ENCODE results near the gene HGS.

Gene HGS

DNA sequence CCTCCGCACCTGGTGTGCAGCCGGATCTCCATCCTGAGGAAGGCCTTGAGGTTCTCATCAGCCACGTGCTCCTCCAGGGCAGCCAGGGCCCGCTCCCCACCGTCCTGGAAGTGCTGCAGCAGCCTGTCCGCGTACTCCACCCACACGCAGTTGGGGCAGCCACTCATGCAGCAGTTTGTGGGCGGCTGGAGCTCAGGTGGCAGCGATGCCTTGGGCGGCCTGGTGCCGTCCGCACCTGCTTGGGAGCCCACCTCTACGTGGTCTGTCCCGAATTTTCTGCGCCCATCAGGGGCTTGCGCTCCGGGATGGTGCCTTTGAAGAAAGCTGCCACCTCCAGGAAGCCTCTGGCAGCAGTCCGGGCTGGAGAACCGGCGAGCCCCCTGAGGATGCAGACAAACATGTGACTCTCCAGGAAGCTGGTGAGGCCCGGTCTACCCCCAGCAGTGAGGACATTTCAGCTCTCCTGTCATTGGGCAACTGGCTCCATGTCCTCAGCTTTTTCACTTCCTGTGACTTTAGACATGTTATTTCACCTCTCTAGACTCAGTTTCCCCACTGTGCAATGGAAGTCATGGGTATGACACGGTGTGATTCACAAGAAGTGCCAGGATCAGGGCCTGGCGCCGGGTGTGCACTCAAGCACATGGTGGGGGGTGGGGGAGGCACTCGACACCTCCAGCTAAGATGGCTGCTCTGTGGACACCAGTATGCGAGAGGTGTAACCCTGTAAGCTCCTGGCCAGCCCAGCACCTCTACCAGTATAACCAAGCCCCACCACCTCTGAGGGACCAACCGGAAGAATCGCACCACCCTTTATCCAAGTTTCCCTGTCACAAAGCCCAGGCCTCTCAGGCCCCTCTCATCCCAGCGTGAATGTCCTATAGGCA is 18.4 kb upstream of the HGS start:
- Histone ChIP-seq H2BK12ac (ENCODE audit: low read length) (no peak overlapping the region), H3K9me3 (ENCODE audit: insufficient read depth, low read depth, low read length) (no peaks in the 10 kb centered on the region), H4K91ac (ENCODE audit: low read depth, low read length) (peak overlapping the region; percentile 85), H3K9ac (ENCODE audit: low read length) (peak overlapping the region; percentile 67), H3K36me3 (ENCODE audit: control insufficient read depth in 1 of 2, insufficient read depth in 2 of 2, low read length in 2 of 2) (peaks cover 14 to 23% of the 10 kb centered on the region in 2 experiments), H2AK5ac (ENCODE audit: low read length) (peak overlapping the region; percentile 64), H3K79me1 (ENCODE audit: low read length) (peaks cover 11% of the 10 kb centered on the region), H2BK120ac (ENCODE audit: insufficient read depth, low read length, poor library complexity) (peak overlapping the region; percentile 82), H4K8ac (ENCODE audit: low read depth, low read length) (peak overlapping the region; percentile 95), H3K4ac (ENCODE audit: low read depth, low read length) (peak overlapping the region; percentile 56), H3K27me3 (ENCODE audit: insufficient read depth, low read length) (no peaks in the 10 kb centered on the region), H2BK5ac (ENCODE audit: low read depth, low read length, poor library complexity) (peak overlapping the region; percentile 86), H3K4me3 (ENCODE audit: low read depth, low read length) (peak overlapping the region; percentile 81), H3K23ac (ENCODE audit: low read length) (no peak overlapping the region), H3K18ac (ENCODE audit: low read length) (peak overlapping the region; percentile 83), H3K14ac (ENCODE audit: low read length) (peak overlapping the region; percentile 90), H2AFZ (ENCODE audit: insufficient read depth, low read length, poor library complexity) (peak overlapping the region; percentile 82), H3K27ac (ENCODE audit: low read depth, low read length) (no peak overlapping the region), H3K4me2 (ENCODE audit: low read length) (peak overlapping the region; percentile 67), H3K4me1 (ENCODE audit: control insufficient read depth in 1 of 2, insufficient read depth in 2 of 2, low read length in 2 of 2) (peaks cover 16 to 18% of the 10 kb centered on the region in 2 experiments), H4K12ac (ENCODE audit: low read depth, low read length) (peak overlapping the region; percentile 79), H3K79me2 (ENCODE audit: control insufficient read depth, insufficient read depth, low read length, poor library complexity) (peaks cover 13% of the 10 kb centered on the region)
- WGBS (ENCODE audit: extremely low coverage, insufficient coverage, insufficient read length) = no CpG with 5 or more reads among the region's 30 CpGs
- DNase-seq = no peak

DNA sequence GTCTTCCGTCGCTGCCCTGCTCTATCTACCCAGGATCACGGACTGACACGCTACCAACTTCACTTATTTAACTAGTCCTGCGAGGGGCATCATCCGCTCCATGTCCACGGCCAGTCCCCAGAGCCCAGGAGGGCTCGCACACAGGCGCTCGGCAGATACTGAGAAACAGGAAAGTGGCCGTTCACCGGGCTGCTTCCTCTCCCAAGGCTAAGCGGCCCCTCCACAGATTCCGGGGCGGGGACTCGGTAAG is 17.8 kb upstream of the HGS start:
- Histone ChIP-seq H3K79me1 (ENCODE audit: low read length) (peaks cover 11% of the 10 kb centered on the region), H3K23ac (ENCODE audit: low read length) (no peak overlapping the region), H3K4me2 (ENCODE audit: low read length) (peak overlapping the region; percentile 67), H4K8ac (ENCODE audit: low read depth, low read length) (peak overlapping the region; percentile 95), H2AK5ac (ENCODE audit: low read length) (peak overlapping the region; percentile 64), H3K4me1 (ENCODE audit: control insufficient read depth in 1 of 2, insufficient read depth in 2 of 2, low read length in 2 of 2) (peaks cover 16 to 18% of the 10 kb centered on the region in 2 experiments), H3K9me3 (ENCODE audit: insufficient read depth, low read depth, low read length) (no peaks in the 10 kb centered on the region), H2BK12ac (ENCODE audit: low read length) (no peak overlapping the region), H2BK5ac (ENCODE audit: low read depth, low read length, poor library complexity) (peak overlapping the region; percentile 86), H3K79me2 (ENCODE audit: control insufficient read depth, insufficient read depth, low read length, poor library complexity) (peaks cover 13% of the 10 kb centered on the region), H2BK120ac (ENCODE audit: insufficient read depth, low read length, poor library complexity) (peak overlapping the region; percentile 82), H4K12ac (ENCODE audit: low read depth, low read length) (peak overlapping the region; percentile 79), H3K36me3 (ENCODE audit: control insufficient read depth in 1 of 2, insufficient read depth in 2 of 2, low read length in 2 of 2) (peaks cover 18 to 27% of the 10 kb centered on the region in 2 experiments), H2AFZ (ENCODE audit: insufficient read depth, low read length, poor library complexity) (peak overlapping the region; percentile 82), H3K9ac (ENCODE audit: low read length) (peak overlapping the region; percentile 67), H3K27ac (ENCODE audit: low read depth, low read length) (peak overlapping the region; percentile 58), H3K27me3 (ENCODE audit: insufficient read depth, low read length) (no peaks in the 10 kb centered on the region), H4K91ac (ENCODE audit: low read depth, low read length) (peak overlapping the region; percentile 85), H3K18ac (ENCODE audit: low read length) (peak overlapping the region; percentile 83), H3K14ac (ENCODE audit: low read length) (peak overlapping the region; percentile 90), H3K4me3 (ENCODE audit: low read depth, low read length) (peak overlapping the region; percentile 81), H3K4ac (ENCODE audit: low read depth, low read length) (peak overlapping the region; percentile 56)
- WGBS (ENCODE audit: extremely low coverage, insufficient coverage, insufficient read length) = no CpG with 5 or more reads among the region's 16 CpGs
- no peak for DNase-seq

DNA sequence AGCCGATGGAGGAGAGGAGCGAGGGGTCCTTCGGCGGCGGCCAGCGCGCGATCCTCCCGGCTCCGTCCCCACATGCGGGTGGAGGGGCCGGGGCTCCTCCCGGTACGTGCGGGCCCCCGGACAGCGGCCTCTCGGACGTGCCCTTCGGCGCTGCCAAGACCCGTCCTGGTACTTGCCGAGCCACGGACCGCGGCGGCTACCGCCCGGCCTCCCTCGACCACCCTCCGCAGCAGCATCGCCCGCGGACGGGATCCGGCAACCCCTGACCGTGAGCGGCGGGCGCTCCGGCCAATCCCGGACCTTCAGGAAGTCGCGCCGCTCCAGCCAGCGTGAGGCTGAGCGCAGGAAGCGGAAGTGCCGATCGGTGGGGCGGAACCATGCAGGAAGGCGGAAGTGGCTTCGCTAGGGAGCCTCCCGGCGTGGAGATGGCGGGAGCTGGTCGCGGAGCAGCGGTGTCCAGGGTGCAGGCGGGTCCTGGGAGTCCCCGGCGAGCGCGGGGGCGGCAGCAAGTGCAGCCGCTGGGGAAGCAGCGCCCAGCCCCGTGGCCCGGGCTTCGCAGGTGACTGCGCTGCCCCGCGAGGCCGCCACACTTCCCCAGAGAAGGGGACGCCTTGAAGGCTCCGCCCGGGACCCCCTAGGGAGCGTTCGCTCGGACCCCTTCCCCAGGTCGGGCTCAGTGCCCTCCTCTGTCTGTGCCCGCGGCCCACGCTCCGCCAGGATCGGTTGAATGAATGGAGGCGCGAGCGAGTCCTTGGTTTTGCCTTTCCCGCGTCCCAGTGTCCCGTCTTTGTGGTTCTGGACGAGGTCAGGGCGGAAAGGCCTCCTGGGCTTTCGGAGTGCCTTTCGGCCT is 17.2 kb upstream of the HGS start, which contains the start of the genes CCDC137 and OXLD1:
CCDC137 (plus strand) TSS at position 396 of the 850 bp plus-strand sequence; CDS start at position 426, 30 bp downstream.
OXLD1 (minus strand) TSS at position 264 of the 850 bp plus-strand sequence; CDS start at position 236, 28 bp downstream.
- peaks cover 11% of the 10 kb centered on the region for H3K79me1 ChIP-seq (ENCODE audit: low read length)
- peaks cover 23 to 32% of the 10 kb centered on the region in 2 experiments for H3K36me3 ChIP-seq (ENCODE audit: control insufficient read depth in 1 of 2, insufficient read depth in 2 of 2, low read length in 2 of 2)
- H2AK5ac ChIP-seq (ENCODE audit: low read length) = peak within 1 kb of the TSS; percentile 99
- peak within 1 kb of the TSS; percentile 96 for H3K4me2 ChIP-seq (ENCODE audit: low read length)
- no peaks in the 10 kb centered on the region for H3K27me3 ChIP-seq (ENCODE audit: insufficient read depth, low read length)
- H4K91ac ChIP-seq (ENCODE audit: low read depth, low read length) = peak within 1 kb of the TSS; percentile 95
- H3K23ac ChIP-seq (ENCODE audit: low read length) = no peak within 1 kb of the TSS
- H3K4ac ChIP-seq (ENCODE audit: low read depth, low read length) = peak within 1 kb of the TSS; percentile 92
- peak within 1 kb of the TSS; percentile 86 for H2BK5ac ChIP-seq (ENCODE audit: low read depth, low read length, poor library complexity)
- H3K9me3 ChIP-seq (ENCODE audit: insufficient read depth, low read depth, low read length) = peaks cover 2% of the 10 kb centered on the region
- peak within 1 kb of the TSS; percentile 85 for H3K9ac ChIP-seq (ENCODE audit: low read length)
- H3K14ac ChIP-seq (ENCODE audit: low read length) = peak within 1 kb of the TSS; percentile 94
- H3K4me3 ChIP-seq (ENCODE audit: low read depth, low read length) = peak within 1 kb of the TSS; percentile 81
- DNase-seq = peak; percentile 96 to 98
- H4K8ac ChIP-seq (ENCODE audit: low read depth, low read length) = peak within 1 kb of the TSS; percentile 95
- peak within 1 kb of the TSS; percentile 89 for H3K18ac ChIP-seq (ENCODE audit: low read length)
- peak within 1 kb of the TSS; percentile 58 for H3K27ac ChIP-seq (ENCODE audit: low read depth, low read length)
- peaks cover 13% of the 10 kb centered on the region for H3K79me2 ChIP-seq (ENCODE audit: control insufficient read depth, insufficient read depth, low read length, poor library complexity)
- H2BK120ac ChIP-seq (ENCODE audit: insufficient read depth, low read length, poor library complexity) = peak within 1 kb of the TSS; percentile 85
- peaks cover 16 to 18% of the 10 kb centered on the region in 2 experiments for H3K4me1 ChIP-seq (ENCODE audit: control insufficient read depth in 1 of 2, insufficient read depth in 2 of 2, low read length in 2 of 2)
- peak within 1 kb of the TSS; percentile 96 for H4K12ac ChIP-seq (ENCODE audit: low read depth, low read length)
- no peak within 1 kb of the TSS for H2BK12ac ChIP-seq (ENCODE audit: low read length)
- peak within 1 kb of the TSS; percentile 82 for H2AFZ ChIP-seq (ENCODE audit: insufficient read depth, low read length, poor library complexity)
- no CpG with 5 or more reads among the region's 96 CpGs for WGBS (ENCODE audit: extremely low coverage, insufficient coverage, insufficient read length)

DNA sequence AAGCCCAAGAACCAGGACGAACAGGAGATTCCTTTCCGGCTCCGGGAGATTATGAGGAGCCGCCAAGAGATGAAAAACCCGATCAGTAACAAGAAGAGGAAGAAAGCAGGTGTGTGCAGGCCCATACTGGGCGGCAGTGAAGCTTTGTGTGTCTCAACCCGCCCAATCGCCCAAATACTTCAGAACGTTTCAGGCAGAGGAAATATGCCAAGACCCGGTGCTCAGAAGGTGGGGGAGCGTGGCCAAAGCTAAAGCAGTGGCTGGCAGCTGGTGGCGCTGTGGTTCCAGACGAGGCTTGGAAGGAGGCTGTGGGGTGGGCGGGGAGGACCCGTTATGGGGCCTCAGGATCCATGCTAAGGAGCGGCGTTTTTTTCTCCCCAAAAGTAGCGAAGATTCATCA is 16.1 kb upstream of the HGS start:
- Histone ChIP-seq H3K27ac (ENCODE audit: low read depth, low read length) (no peak overlapping the region), H3K23ac (ENCODE audit: low read length) (no peak overlapping the region), H4K91ac (ENCODE audit: low read depth, low read length) (no peak overlapping the region), H3K9ac (ENCODE audit: low read length) (no peak overlapping the region), H4K8ac (ENCODE audit: low read depth, low read length) (no peak overlapping the region), H2BK120ac (ENCODE audit: insufficient read depth, low read length, poor library complexity) (no peak overlapping the region), H3K79me1 (ENCODE audit: low read length) (peaks cover 11% of the 10 kb centered on the region), H3K4me1 (ENCODE audit: control insufficient read depth in 1 of 2, insufficient read depth in 2 of 2, low read length in 2 of 2) (peaks cover 16 to 18% of the 10 kb centered on the region in 2 experiments), H3K4me3 (ENCODE audit: low read depth, low read length) (no peak overlapping the region), H3K18ac (ENCODE audit: low read length) (no peak overlapping the region), H2AK5ac (ENCODE audit: low read length) (no peak overlapping the region), H3K27me3 (ENCODE audit: insufficient read depth, low read length) (no peaks in the 10 kb centered on the region), H2AFZ (ENCODE audit: insufficient read depth, low read length, poor library complexity) (no peak overlapping the region), H2BK12ac (ENCODE audit: low read length) (no peak overlapping the region), H4K12ac (ENCODE audit: low read depth, low read length) (no peak overlapping the region), H2BK5ac (ENCODE audit: low read depth, low read length, poor library complexity) (no peak overlapping the region), H3K4ac (ENCODE audit: low read depth, low read length) (peak overlapping the region; percentile 43), H3K9me3 (ENCODE audit: insufficient read depth, low read depth, low read length) (peaks cover 2% of the 10 kb centered on the region), H3K14ac (ENCODE audit: low read length) (no peak overlapping the region), H3K4me2 (ENCODE audit: low read length) (no peak overlapping the region), H3K79me2 (ENCODE audit: control insufficient read depth, insufficient read depth, low read length, poor library complexity) (peaks cover 13% of the 10 kb centered on the region), H3K36me3 (ENCODE audit: control insufficient read depth in 1 of 2, insufficient read depth in 2 of 2, low read length in 2 of 2) (peaks cover 35 to 44% of the 10 kb centered on the region in 2 experiments)
- DNase-seq = peak in 1 of 2 donors; percentile 24
- no CpG with 5 or more reads among the region's 18 CpGs for WGBS (ENCODE audit: extremely low coverage, insufficient coverage, insufficient read length)
